Immature natural killer cell (primary cell): ENCODE data around the gene TMX2. TPM values are rescaled to one million over a fixed set of nuclear protein-coding genes. Genes with fewer than 3 reads are reported as not detected.
A peak's percentile ranks its signal among the peaks of the same experiment; 100 is the strongest.

Experiments used
- DNase-seq, 3 donors: peaks; one replicate each; pipeline ENCODE4 v3.0.0; 2022; ENCODE audit warnings: mixed read lengths in 1 of 3
- H3K27ac Mint-ChIP-seq, 6 donors: one replicate each; pipeline ENCODE4 v1.8.0; 2020; ENCODE audit warnings: mixed read lengths in 6 of 6, mild to moderate bottlenecking in 5 of 6, inconsistent platforms in 4 of 6, moderate library complexity in 3 of 6
- H3K27me3 Mint-ChIP-seq, 3 donors: one replicate each; pipeline ENCODE4 v1.8.0; 2020 to 2021; ENCODE audit warnings: low read depth in 3 of 3, mild to moderate bottlenecking in 3 of 3, mixed read lengths in 3 of 3, moderate library complexity in 3 of 3, inconsistent platforms in 1 of 3
- H3K36me3 Mint-ChIP-seq, 3 donors: one replicate each; pipeline ENCODE4 v1.8.0; 2020; ENCODE audit warnings: mixed read lengths in 3 of 3, inconsistent platforms in 2 of 3, mild to moderate bottlenecking in 2 of 3
- H3K4me1 Mint-ChIP-seq, 2 donors: one replicate each; pipeline ENCODE4 v1.8.0; 2020; ENCODE audit warnings: inconsistent platforms in 2 of 2, mild to moderate bottlenecking in 2 of 2, mixed read lengths in 2 of 2, moderate library complexity in 1 of 2
- H3K4me3 Mint-ChIP-seq, 5 donors: one replicate each; pipeline ENCODE4 v1.8.0; 2020; ENCODE audit warnings: mild to moderate bottlenecking in 5 of 5, mixed read lengths in 5 of 5, inconsistent platforms in 3 of 5, moderate library complexity in 3 of 5
- H3K9me3 Mint-ChIP-seq, 6 donors: one replicate each; pipeline ENCODE4 v1.8.0; 2020; ENCODE audit warnings: mild to moderate bottlenecking in 6 of 6, mixed read lengths in 6 of 6, inconsistent platforms in 4 of 6, moderate library complexity in 3 of 6
- polyA plus RNA-seq, 3 donors: library from polyadenylated mRNA; unstranded; fragments of 300-500 nt; fragmentation: Illumina TruSeq; gene quantifications; one replicate each; pipeline ENCODE4 v1.2.3, GENCODE V29; 2021

TMX2 gene
- polyA plus RNA-seq, 3 donors from 2014 or later, result 59.3 to 139 (median 72.1) TPM

GRCh38 chr11:57781529-57781943, 69.1 kb downstream of the TMX2 start:
- no peaks in the 10 kb centered on the region for H3K4me1 Mint-ChIP-seq
- H3K27ac Mint-ChIP-seq, result no peak overlapping the region
- DNase-seq, result no peak
- no peak overlapping the region for H3K4me3 Mint-ChIP-seq
- H3K27me3 Mint-ChIP-seq, result peaks cover 0 to 2% (median 0%) of the 10 kb centered on the region in 3 donors
- H3K9me3 Mint-ChIP-seq, result no peaks in the 10 kb centered on the region
- H3K36me3 Mint-ChIP-seq, result peaks cover 3 to 4% (median 3%) of the 10 kb centered on the region in 3 donors

- peaks cover 0 to 6% (median 0%) of the 10 kb centered on the region in 3 donors for H3K27me3 Mint-ChIP-seq
- H3K4me3 Mint-ChIP-seq, result no peak overlapping the region
- peaks cover 3 to 7% (median 3%) of the 10 kb centered on the region in 3 donors for H3K36me3 Mint-ChIP-seq
- H3K9me3 Mint-ChIP-seq, result no peaks in the 10 kb centered on the region
- H3K4me1 Mint-ChIP-seq, result no peaks in the 10 kb centered on the region
- no peak for DNase-seq
- no peak overlapping the region for H3K27ac Mint-ChIP-seq
These were observed 72.7 kb downstream of the TMX2 start for GRCh38 chr11:57785072-57785471.

GRCh38 chr11:57786436-57786835, 74.0 kb downstream of the TMX2 start:
- Mint-ChIP-seq H3K27me3 (peaks cover 0 to 5% (median 0%) of the 10 kb centered on the region in 3 donors), H3K9me3 (no peaks in the 10 kb centered on the region), H3K4me1 (peaks cover 6 to 8% of the 10 kb centered on the region in 2 donors), H3K36me3 (peaks cover 1 to 7% (median 2%) of the 10 kb centered on the region in 3 donors), H3K4me3 (no peak overlapping the region), H3K27ac (no peak overlapping the region)
- DNase-seq, result no peak

GRCh38 chr11:57787006-57787604, 74.7 kb downstream of the TMX2 start:
- H3K27me3 Mint-ChIP-seq, result peaks cover 1 to 6% (median 2%) of the 10 kb centered on the region in 3 donors
- H3K4me3 Mint-ChIP-seq, result no peak overlapping the region
- H3K27ac Mint-ChIP-seq, result no peak overlapping the region
- peaks cover 0 to 7% (median 0%) of the 10 kb centered on the region in 3 donors for H3K36me3 Mint-ChIP-seq
- H3K9me3 Mint-ChIP-seq, result no peaks in the 10 kb centered on the region
- DNase-seq, result no peak
- H3K4me1 Mint-ChIP-seq, result peaks cover 12 to 14% of the 10 kb centered on the region in 2 donors

- DNase-seq, result no peak
- no peaks in the 10 kb centered on the region for H3K9me3 Mint-ChIP-seq
- no peak overlapping the region for H3K4me3 Mint-ChIP-seq
- H3K27me3 Mint-ChIP-seq, result peaks cover 4 to 10% (median 5%) of the 10 kb centered on the region in 3 donors
- H3K4me1 Mint-ChIP-seq, result peaks cover 22 to 24% of the 10 kb centered on the region in 2 donors
- H3K27ac Mint-ChIP-seq, result peak overlapping the region in 1 of 6 donors; percentile 11
- peaks cover 0 to 7% (median 0%) of the 10 kb centered on the region in 3 donors for H3K36me3 Mint-ChIP-seq
These were observed 75.7 kb downstream of the TMX2 start for GRCh38 chr11:57787920-57788702.

- Mint-ChIP-seq H3K36me3 (peaks cover 0 to 7% (median 0%) of the 10 kb centered on the region in 3 donors), H3K9me3 (no peaks in the 10 kb centered on the region), H3K4me3 (no peak overlapping the region), H3K4me1 (peaks cover 27 to 30% of the 10 kb centered on the region in 2 donors), H3K27ac (no peak overlapping the region), H3K27me3 (peaks cover 4 to 10% (median 5%) of the 10 kb centered on the region in 3 donors)
- DNase-seq, result no peak
These were observed 76.3 kb downstream of the TMX2 start for GRCh38 chr11:57788703-57789088.

Other genes with a start within 250 kb of the TMX2 start
- 10 to 100 TPM; 15.8 to 20.3 (median 17.5) TPM for gene SLC43A1, start 196.9 kb upstream of the TMX2 start, polyA plus RNA-seq
- gene TIMM10, start 181.8 kb upstream of the TMX2 start, polyA plus RNA-seq, result 100 to 1,000 TPM in 1 of 3 donors, 10 to 100 TPM in 2; 52.9 to 101 (median 55.7) TPM
- under 1 TPM in 2 of 3 donors, not detected in 1; 0.12 to 0.47 TPM for gene SMTNL1, start 175.0 kb upstream of the TMX2 start, polyA plus RNA-seq
- gene UBE2L6, start 144.9 kb upstream of the TMX2 start, polyA plus RNA-seq, result 100 to 1,000 TPM; 310 to 706 (median 354) TPM
- under 1 TPM in 1 of 3 donors, not detected in 2; 0.71 TPM for gene SERPING1, start 114.9 kb upstream of the TMX2 start, polyA plus RNA-seq
- gene YPEL4, start 62.7 kb upstream of the TMX2 start, polyA plus RNA-seq, result under 1 TPM in 1 of 3 donors, not detected in 2; 0.09 TPM
- 10 to 100 TPM; 18.4 to 36.7 (median 20.9) TPM for gene CLP1, start 54.8 kb upstream of the TMX2 start, polyA plus RNA-seq
- 10 to 100 TPM; 19.0 to 46.8 (median 24.3) TPM for gene ZDHHC5, start 44.5 kb upstream of the TMX2 start, polyA plus RNA-seq
- 10 to 100 TPM; 12.6 to 19.7 (median 19.6) TPM for gene MED19, start 378 bp upstream of the TMX2 start, polyA plus RNA-seq
- gene SELENOH, start 28.9 kb downstream of the TMX2 start, polyA plus RNA-seq, result 100 to 1,000 TPM; 157 to 276 (median 190) TPM
- under 1 TPM; 0.12 to 0.86 (median 0.25) TPM for gene BTBD18, start 39.2 kb downstream of the TMX2 start, polyA plus RNA-seq
- 1 to 10 TPM; 1.1 to 2.5 (median 1.9) TPM for gene CTNND1, start 49.2 kb downstream of the TMX2 start, polyA plus RNA-seq